ENCODE results near the gene KRTAP10-9.
"Not testable (repeated sequence)": the region's sequence is repeated elsewhere in the genome, so short reads cannot be mapped to it uniquely, and the experiment has no call there.

The KRTAP10-9 gene

GRCh38 chr21:44614961-44615391, 11.9 kb upstream of the KRTAP10-9 start:
- DNase-seq (ENCODE audit: low read depth in 2 of 2): no peak

GRCh38 chr21:44615466-44615865, 11.4 kb upstream of the KRTAP10-9 start:
- no peak for DNase-seq (ENCODE audit: low read depth in 2 of 2)

- no peak for DNase-seq (ENCODE audit: low read depth in 2 of 2)
Observed at GRCh38 chr21:44615911-44616590, 10.8 kb upstream of the KRTAP10-9 start.

GRCh38 chr21:44616591-44616926, 10.3 kb upstream of the KRTAP10-9 start:
- DNase-seq (ENCODE audit: low read depth in 2 of 2): no peak

GRCh38 chr21:44617071-44617501, 9.8 kb upstream of the KRTAP10-9 start:
- DNase-seq (ENCODE audit: low read depth in 2 of 2): no peak

GRCh38 chr21:44618504-44618903, 8.4 kb upstream of the KRTAP10-9 start:
- DNase-seq (ENCODE audit: low read depth in 2 of 2): no peak

- DNase-seq (ENCODE audit: low read depth in 2 of 2): peak; percentile 27 to 43
Observed at GRCh38 chr21:44618909-44619308, 8.0 kb upstream of the KRTAP10-9 start.

- DNase-seq (ENCODE audit: low read depth in 2 of 2): no peak
Observed at GRCh38 chr21:44619886-44620285, 7.0 kb upstream of the KRTAP10-9 start.

GRCh38 chr21:44623575-44623974, 3.3 kb upstream of the KRTAP10-9 start:
- DNase-seq (ENCODE audit: low read depth in 2 of 2): no peak

- no peak for DNase-seq (ENCODE audit: low read depth in 2 of 2)
Observed at GRCh38 chr21:44625756-44626155, 1.1 kb upstream of the KRTAP10-9 start.

- no peak for DNase-seq (ENCODE audit: low read depth in 2 of 2)
Observed at GRCh38 chr21:44626262-44626661, 631 bp upstream of the KRTAP10-9 start.

- not testable (repeated sequence) for DNase-seq (ENCODE audit: low read depth in 2 of 2)
Observed at GRCh38 chr21:44627181-44627822, 409 bp downstream of the KRTAP10-9 start.

GRCh38 chr21:44627831-44628233, 939 bp downstream of the KRTAP10-9 start:
- DNase-seq (ENCODE audit: low read depth in 2 of 2): not testable (repeated sequence)

GRCh38 chr21:44628707-44629391, 2.0 kb downstream of the KRTAP10-9 start:
- no peak for DNase-seq (ENCODE audit: low read depth in 2 of 2)

GRCh38 chr21:44630440-44630839, 3.5 kb downstream of the KRTAP10-9 start:
- DNase-seq (ENCODE audit: low read depth in 2 of 2): no peak

GRCh38 chr21:44632067-44632466, 5.2 kb downstream of the KRTAP10-9 start:
- DNase-seq (ENCODE audit: low read depth in 2 of 2): no peak

GRCh38 chr21:44636209-44637017, 9.5 kb downstream of the KRTAP10-9 start:
- DNase-seq (ENCODE audit: low read depth in 2 of 2): no peak

- DNase-seq (ENCODE audit: low read depth in 2 of 2): no peak
Observed at GRCh38 chr21:44637018-44637850, 10.3 kb downstream of the KRTAP10-9 start, which contains the start of gene KRTAP10-10. Gene KRTAP10-10, plus strand, starts transcription at chr21:44637356. Its CDS starts 62 bp downstream, at chr21:44637418.

- DNase-seq (ENCODE audit: low read depth in 2 of 2): not testable (repeated sequence)
Observed at GRCh38 chr21:44637851-44638348, 11.0 kb downstream of the KRTAP10-9 start.

GRCh38 chr21:44638506-44639330, 11.8 kb downstream of the KRTAP10-9 start:
- not testable (repeated sequence) for DNase-seq (ENCODE audit: low read depth in 2 of 2)

Data from stimulated activated CD8-positive, alpha-beta memory T cell treated with anti-CD3 and anti-CD28 coated beads, Interleukin-2, amount 100 ng/mL, for 1 hour (primary cell).